Ramos (cell line): Measurements from ENCODE around the gene LGI1.

Source experiments
- in situ Hi-C: fragments of 300-500 bp; cut with MboI; formaldehyde crosslinking; loops from one replicate; pipeline ENCODE4 v1.14.3; 2022; ENCODE audit warnings: low sequenced_read_pairs; ENCODE audit not compliant: unreplicated experiment

The LGI1 gene

GRCh38 chr10:93753621-93754250 lies 4.0 kb upstream of the LGI1 start:
- in situ Hi-C loops: no loop called here

GRCh38 chr10:93754761-93755160 lies 3.0 kb upstream of the LGI1 start:
- in situ Hi-C loops: no loop called here

GRCh38 chr10:93755443-93756116 lies 2.2 kb upstream of the LGI1 start:
- in situ Hi-C loops: no loop called here

- in situ Hi-C loops: no loop called here
Observed at GRCh38 chr10:93756118-93756517, 1.6 kb upstream of the LGI1 start.

GRCh38 chr10:93757136-93757535 lies 600 bp upstream of the LGI1 start:
- in situ Hi-C loops: no loop called here

GRCh38 chr10:93758508-93758885 lies 761 bp downstream of the LGI1 start:
- in situ Hi-C loops: no loop called here

GRCh38 chr10:93758891-93759410 lies 1.2 kb downstream of the LGI1 start:
- in situ Hi-C loops: no loop called here

GRCh38 chr10:93760490-93760889 lies 2.8 kb downstream of the LGI1 start:
- in situ Hi-C loops: no loop called here

- in situ Hi-C loops: no loop called here
Observed at GRCh38 chr10:93762979-93763391, 5.2 kb downstream of the LGI1 start.

- in situ Hi-C loops: no loop called here
Observed at GRCh38 chr10:93766918-93767317, 9.2 kb downstream of the LGI1 start.

- in situ Hi-C loops: no loop called here
Observed at GRCh38 chr10:93767724-93768399, 10.1 kb downstream of the LGI1 start.

- in situ Hi-C loops: no loop called here
Observed at GRCh38 chr10:93768892-93769291, 11.2 kb downstream of the LGI1 start.

- in situ Hi-C loops: no loop called here
Observed at GRCh38 chr10:93771354-93771753, 13.6 kb downstream of the LGI1 start.

GRCh38 chr10:93773120-93773519 lies 15.4 kb downstream of the LGI1 start:
- in situ Hi-C loops: no loop called here

GRCh38 chr10:93773705-93774104 lies 16.0 kb downstream of the LGI1 start:
- in situ Hi-C loops: no loop called here

GRCh38 chr10:93775356-93775755 lies 17.6 kb downstream of the LGI1 start:
- in situ Hi-C loops: no loop called here

- in situ Hi-C loops: no loop called here
Observed at GRCh38 chr10:93777092-93777491, 19.4 kb downstream of the LGI1 start.

GRCh38 chr10:93784059-93784458 lies 26.3 kb downstream of the LGI1 start:
- in situ Hi-C loops: no loop called here

GRCh38 chr10:93788413-93789208 lies 30.9 kb downstream of the LGI1 start:
- in situ Hi-C loops: no loop called here

GRCh38 chr10:93790439-93790838 lies 32.7 kb downstream of the LGI1 start:
- in situ Hi-C loops: no loop called here

GRCh38 chr10:93796167-93796566 lies 38.4 kb downstream of the LGI1 start:
- in situ Hi-C loops: no loop called here
